ENCODE data around the gene GPS1. TPM values are rescaled to one million over a fixed set of nuclear protein-coding genes. Genes with fewer than 3 reads are reported as not detected.

GPS1 gene
- total and polyA plus RNA-seq, 10 of the 15 experiments (the other 5 are each of a cell fraction or from before 2014, with no cell fraction given) = 2.2 to 146 (median 77.7) TPM

DNA sequence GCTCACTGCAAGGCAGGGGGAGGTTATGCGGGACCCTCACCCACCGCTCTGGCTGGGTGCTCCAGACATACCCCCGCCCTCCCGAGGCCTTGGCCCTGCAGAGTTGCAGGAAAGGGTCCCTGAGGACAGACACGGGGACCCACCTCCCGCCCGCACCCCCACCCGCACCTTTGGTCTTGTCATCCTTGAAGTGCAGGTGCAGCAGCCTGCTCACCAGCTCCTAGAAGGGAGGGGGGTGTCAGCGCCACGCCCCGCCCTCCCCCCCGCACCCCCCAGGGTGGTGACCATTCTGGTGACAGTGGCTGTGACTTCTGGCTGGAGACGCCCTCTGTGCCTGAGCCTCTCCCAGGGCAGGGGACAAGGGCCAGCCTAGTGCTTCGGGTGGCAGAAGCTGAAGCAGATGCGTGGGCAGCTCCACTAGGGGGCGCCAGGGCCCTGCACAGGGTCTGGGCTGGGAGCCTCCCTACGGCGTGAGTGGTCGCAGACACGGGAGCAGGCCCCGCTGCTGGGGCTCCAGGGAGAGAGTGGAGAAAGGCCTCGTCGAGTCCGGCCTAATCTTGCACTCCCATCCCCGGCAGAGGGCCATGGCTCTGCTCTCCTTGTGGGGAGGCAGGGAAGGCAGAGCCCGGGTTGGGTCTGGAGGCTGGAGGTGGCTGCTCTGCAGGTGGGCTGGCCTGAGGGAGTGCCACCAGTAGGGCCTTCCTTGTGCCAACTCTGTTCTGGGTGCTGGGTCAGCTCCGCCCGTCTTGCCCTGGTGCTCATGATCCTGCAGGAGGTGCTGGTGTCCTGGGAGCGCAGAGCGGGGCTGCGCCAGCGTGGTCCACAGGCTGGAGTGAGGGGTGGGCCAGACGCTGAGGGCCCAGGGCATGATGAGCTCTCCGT is 31.8 kb upstream of the GPS1 start (continued):
- TF ChIP-seq KLF5 (IDR thresholded peaks at IDR 0.05; ENCODE audit: partially characterized antibody) (no peak), IKZF1 (conservative IDR thresholded peaks at IDR 0.05) (peak; percentile 13; the same call in 1 of the 2 replicates), CHD2 (IDR thresholded peaks at IDR 0.05; ENCODE audit: borderline replicate concordance, low read depth, low read length) (no peak), SUPT20H (IDR thresholded peaks at IDR 0.05; ENCODE audit: borderline replicate concordance, control insufficient read depth, low read depth, low read length) (no peak), SREBF2 (IDR thresholded peaks at IDR 0.05; ENCODE audit: low read length) (no peak), SMC3 (IDR thresholded peaks at IDR 0.05; ENCODE audit: borderline replicate concordance, low read length) (peak; percentile 38; the same call in 1 of the 2 replicates), NBN (IDR thresholded peaks at IDR 0.05) (no peak), RFX5 (IDR thresholded peaks at IDR 0.05; ENCODE audit: low read depth, low read length) (no peak), MYB (IDR thresholded peaks at IDR 0.05; ENCODE audit: borderline replicate concordance, low read depth, low read length) (no peak), CREM (IDR thresholded peaks at IDR 0.05; ENCODE audit: low read depth) (0 out of 2 replicates have a peak, but pooled peaks have one; percentile 28), YY1 (IDR thresholded peaks at IDR 0.05; ENCODE audit: low read depth, low read length) (0 out of 2 replicates have a peak, but pooled peaks have one; percentile 8), TARDBP (IDR thresholded peaks at IDR 0.05; ENCODE audit: borderline replicate concordance) (no peak), CBX3 (IDR thresholded peaks at IDR 0.05; ENCODE audit: borderline replicate concordance, low read depth) (no peak), RAD21 (IDR thresholded peaks at IDR 0.05; ENCODE audit: insufficient read depth, low read depth, low read length) (peak; percentile 39; the same call in 1 of the 2 replicates), POLR2AphosphoS5 (IDR thresholded peaks at IDR 0.05; ENCODE audit: low read length) (no peak), SPI1 (IDR thresholded peaks at IDR 0.05; ENCODE audit: borderline replicate concordance, insufficient read depth, low read depth, low read length) (no peak), POLR2A (IDR thresholded peaks at IDR 0.05; ENCODE audit: low read depth, low read length) (0 out of 2 replicates have a peak, but pooled peaks have one; percentile 27)
- TF ChIP-seq, protein P1, sequence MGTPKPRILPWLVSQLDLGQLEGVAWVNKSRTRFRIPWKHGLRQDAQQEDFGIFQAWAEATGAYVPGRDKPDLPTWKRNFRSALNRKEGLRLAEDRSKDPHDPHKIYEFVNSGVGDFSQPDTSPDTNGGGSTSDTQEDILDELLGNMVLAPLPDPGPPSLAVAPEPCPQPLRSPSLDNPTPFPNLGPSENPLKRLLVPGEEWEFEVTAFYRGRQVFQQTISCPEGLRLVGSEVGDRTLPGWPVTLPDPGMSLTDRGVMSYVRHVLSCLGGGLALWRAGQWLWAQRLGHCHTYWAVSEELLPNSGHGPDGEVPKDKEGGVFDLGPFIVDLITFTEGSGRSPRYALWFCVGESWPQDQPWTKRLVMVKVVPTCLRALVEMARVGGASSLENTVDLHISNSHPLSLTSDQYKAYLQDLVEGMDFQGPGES (IDR thresholded peaks at IDR 0.05) = no peak
- TF ChIP-seq, protein P2, sequence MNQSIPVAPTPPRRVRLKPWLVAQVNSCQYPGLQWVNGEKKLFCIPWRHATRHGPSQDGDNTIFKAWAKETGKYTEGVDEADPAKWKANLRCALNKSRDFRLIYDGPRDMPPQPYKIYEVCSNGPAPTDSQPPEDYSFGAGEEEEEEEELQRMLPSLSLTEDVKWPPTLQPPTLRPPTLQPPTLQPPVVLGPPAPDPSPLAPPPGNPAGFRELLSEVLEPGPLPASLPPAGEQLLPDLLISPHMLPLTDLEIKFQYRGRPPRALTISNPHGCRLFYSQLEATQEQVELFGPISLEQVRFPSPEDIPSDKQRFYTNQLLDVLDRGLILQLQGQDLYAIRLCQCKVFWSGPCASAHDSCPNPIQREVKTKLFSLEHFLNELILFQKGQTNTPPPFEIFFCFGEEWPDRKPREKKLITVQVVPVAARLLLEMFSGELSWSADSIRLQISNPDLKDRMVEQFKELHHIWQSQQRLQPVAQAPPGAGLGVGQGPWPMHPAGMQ (IDR thresholded peaks at IDR 0.05; ENCODE audit: borderline replicate concordance) = no peak
- TF ChIP-seq, protein P3, sequence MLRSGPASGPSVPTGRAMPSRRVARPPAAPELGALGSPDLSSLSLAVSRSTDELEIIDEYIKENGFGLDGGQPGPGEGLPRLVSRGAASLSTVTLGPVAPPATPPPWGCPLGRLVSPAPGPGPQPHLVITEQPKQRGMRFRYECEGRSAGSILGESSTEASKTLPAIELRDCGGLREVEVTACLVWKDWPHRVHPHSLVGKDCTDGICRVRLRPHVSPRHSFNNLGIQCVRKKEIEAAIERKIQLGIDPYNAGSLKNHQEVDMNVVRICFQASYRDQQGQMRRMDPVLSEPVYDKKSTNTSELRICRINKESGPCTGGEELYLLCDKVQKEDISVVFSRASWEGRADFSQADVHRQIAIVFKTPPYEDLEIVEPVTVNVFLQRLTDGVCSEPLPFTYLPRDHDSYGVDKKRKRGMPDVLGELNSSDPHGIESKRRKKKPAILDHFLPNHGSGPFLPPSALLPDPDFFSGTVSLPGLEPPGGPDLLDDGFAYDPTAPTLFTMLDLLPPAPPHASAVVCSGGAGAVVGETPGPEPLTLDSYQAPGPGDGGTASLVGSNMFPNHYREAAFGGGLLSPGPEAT (IDR thresholded peaks at IDR 0.05; ENCODE audit: low read depth) = no peak
- TF ChIP-seq, protein P4, sequence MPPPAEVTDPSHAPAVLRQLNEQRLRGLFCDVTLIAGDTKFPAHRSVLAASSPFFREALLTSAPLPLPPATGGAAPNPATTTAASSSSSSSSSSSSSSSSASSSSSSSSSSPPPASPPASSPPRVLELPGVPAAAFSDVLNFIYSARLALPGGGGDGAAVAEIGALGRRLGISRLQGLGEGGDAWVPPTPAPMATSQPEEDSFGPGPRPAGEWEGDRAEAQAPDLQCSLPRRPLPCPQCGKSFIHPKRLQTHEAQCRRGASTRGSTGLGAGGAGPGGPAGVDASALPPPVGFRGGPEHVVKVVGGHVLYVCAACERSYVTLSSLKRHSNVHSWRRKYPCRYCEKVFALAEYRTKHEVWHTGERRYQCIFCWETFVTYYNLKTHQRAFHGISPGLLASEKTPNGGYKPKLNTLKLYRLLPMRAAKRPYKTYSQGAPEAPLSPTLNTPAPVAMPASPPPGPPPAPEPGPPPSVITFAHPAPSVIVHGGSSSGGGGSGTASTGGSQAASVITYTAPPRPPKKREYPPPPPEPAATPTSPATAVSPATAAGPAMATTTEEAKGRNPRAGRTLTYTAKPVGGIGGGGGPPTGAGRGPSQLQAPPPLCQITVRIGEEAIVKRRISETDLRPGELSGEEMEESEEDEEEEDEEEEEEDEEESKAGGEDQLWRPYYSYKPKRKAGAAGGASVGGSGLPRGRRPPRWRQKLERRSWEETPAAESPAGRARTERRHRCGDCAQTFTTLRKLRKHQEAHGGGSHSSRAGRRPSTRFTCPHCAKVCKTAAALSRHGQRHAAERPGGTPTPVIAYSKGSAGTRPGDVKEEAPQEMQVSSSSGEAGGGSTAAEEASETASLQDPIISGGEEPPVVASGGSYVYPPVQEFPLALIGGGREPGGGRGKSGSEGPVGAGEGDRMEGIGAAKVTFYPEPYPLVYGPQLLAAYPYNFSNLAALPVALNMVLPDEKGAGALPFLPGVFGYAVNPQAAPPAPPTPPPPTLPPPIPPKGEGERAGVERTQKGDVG (CRISPR knock-in tag; IDR thresholded peaks at IDR 0.05) = no peak
- TF ChIP-seq, protein P5, sequence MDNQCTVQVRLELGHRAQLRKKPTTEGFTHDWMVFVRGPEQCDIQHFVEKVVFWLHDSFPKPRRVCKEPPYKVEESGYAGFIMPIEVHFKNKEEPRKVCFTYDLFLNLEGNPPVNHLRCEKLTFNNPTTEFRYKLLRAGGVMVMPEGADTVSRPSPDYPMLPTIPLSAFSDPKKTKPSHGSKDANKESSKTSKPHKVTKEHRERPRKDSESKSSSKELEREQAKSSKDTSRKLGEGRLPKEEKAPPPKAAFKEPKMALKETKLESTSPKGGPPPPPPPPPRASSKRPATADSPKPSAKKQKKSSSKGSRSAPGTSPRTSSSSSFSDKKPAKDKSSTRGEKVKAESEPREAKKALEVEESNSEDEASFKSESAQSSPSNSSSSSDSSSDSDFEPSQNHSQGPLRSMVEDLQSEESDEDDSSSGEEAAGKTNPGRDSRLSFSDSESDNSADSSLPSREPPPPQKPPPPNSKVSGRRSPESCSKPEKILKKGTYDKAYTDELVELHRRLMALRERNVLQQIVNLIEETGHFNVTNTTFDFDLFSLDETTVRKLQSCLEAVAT (IDR thresholded peaks at IDR 0.05) = no peak
